GM21515 (cell line): Measurements from ENCODE around the gene RNF224.

ENCODE experiments used
- ATAC-seq: cut with Tn5 transposase; IDR thresholded peaks from one replicate; pipeline ENCODE4 v1.9.1; 2021; ENCODE audit not compliant: unreplicated experiment

The RNF224 gene

DNA sequence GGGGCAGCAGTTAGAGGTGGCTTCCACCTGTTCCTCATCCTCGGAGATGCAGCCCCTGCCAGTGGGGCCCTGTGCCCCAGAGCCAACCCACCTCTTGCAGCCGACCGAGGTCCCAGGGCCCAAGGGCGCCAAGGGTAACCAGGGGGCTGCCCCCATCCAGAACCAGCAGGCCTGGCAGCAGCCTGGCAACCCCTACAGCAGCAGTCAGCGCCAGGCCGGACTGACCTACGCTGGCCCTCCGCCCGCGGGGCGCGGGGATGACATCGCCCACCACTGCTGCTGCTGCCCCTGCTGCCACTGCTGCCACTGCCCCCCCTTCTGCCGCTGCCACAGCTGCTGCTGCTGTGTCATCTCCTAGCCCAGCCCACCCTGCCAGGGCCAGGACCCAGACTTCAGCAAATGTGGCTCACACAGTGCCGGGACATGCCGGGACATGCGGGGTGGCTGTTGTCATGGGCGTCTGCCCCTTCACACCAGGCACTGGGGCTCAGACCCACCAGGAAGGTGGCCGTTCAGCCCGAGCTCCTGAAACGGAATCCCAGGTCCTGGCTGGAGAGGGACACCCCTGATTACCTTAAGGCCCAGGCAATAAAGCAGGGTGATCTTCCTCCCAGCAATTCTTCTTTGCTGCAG lies 1.5 kb upstream of the RNF224 start:
- ATAC-seq = no peak

DNA sequence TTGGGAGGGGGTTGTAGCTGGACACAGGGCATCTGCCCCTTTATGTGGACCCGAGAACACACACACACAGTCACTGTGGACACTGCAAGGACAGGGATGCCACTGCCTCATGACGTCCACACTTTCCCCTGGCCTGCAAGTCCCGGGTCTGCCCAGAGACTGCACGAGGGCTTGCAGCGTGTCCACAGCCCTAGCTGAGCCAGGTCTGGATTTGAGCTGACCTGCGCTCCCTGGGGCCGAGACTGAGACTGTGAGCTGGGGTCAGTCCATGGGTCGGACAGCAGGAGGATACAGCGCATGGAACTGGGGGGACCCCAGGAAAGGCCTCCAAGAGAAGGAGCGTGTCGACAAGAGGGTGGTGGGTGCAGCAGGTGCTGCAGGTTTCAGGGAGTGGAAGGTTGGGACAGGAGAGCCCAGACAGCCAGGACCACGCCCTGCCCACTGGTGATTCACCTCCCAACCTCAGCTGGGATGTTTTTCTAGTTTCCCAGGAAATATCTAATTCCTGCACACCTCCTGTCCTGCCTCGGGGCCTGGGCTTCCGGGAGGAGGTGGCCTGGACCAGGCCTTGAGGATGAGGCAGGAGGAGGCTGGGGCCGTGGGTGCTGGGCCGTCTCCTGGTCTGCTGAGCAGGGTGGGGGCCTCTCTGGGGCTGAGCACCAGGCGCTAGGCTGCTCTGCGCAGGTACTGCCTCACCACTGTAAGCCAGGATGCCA lies 806 bp upstream of the RNF224 start:
- no peak for ATAC-seq

DNA sequence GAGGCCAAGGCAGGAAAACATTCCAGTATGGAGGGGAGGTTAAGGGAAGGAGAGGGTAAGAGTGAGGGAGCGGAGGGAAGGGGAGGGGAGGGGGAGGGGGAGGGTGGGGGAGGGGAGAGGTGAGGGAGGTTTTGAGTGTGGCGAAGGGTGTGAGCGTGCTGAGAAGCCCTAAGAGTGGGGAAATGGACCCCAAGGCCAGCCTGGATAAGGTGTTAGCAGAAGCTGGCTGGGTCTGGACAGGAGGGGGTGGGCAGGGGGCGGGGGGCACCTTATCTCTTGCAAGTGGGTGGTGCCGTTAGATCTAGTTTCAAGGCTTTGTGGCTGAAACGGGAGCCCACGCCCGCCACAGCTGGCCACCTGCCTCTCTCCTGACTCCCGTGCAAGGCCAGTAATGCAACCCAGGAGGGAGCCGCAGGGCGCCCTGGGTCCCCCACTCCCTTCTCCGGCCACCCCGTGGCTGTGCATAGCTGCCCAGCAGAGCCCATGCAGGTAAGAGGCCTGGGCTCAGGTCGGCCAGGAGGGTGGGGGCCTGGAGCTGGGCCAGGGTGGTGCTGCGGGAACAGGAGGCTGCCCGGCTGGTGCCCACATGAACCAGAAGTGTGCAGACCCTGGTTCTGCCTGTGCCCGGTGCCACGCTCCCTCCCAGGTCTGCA lies 677 bp downstream of the RNF224 start:
- no peak for ATAC-seq

DNA sequence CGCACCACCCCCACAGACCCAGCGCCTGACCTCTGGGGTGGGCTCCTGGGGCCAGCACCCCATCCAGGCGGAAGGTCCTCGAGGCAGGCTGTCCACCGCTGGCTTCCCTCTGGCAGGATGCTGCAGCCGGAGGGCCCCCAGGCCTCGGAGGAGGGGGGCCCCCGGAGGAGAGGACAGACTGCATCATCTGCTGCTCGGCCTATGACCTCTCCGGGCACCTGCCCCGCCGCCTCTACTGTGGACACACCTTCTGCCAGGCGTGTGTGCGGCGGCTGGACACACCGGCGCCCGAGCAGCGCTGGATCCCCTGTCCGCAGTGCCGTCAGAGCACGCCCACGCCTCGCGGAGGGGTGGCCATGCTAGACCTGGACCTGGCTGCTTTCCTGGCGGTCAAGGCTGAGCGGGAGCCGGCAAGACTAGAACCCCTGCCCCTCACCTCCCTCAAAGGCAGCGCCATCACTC lies 1.2 kb downstream of the RNF224 start:
- no peak for ATAC-seq

DNA sequence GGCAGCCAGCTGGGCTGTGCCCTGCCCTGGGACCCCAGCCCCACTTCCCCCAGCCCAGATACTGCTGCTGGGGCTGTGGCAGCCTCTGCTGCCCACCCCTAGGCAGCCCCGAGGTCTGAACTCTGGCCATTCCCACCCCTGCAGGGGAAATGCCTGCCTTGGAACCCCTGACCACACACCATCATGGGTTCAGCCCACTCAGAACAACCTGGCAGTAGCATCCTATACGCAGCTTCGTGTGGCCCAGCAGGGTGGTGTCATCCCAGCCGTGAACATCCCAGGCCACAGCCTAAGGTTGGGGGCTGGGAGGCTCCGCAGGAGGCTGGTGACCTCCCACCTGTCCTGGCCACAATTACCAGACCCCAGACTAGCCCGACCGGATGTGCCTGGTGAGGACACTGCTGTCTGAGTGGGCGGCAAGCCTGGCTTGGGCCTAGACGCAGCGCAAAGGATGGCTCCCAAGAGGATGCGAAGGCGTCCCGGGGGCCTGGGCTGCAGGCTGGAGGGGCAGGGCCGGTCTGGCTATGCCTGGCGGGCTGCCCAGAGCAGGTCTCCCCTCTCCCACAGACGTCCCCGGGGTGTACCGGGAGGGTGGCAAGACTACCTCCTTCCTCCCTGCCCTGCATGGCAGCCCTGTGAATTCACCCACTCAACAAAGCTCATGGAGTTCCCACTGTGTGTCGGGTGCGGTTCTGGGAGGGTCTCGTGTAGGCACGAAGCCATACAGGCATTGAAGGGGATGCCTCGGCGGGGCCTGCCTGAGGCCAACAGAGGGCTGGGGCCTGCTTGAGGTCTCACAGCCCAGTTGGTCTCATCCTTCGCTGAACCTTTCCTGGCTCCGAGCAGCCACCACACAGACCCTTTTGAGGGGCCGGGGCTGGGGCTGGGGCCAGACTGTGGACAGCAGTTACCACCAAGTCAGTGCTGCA lies 1.9 kb downstream of the RNF224 start:
- no peak for ATAC-seq

DNA sequence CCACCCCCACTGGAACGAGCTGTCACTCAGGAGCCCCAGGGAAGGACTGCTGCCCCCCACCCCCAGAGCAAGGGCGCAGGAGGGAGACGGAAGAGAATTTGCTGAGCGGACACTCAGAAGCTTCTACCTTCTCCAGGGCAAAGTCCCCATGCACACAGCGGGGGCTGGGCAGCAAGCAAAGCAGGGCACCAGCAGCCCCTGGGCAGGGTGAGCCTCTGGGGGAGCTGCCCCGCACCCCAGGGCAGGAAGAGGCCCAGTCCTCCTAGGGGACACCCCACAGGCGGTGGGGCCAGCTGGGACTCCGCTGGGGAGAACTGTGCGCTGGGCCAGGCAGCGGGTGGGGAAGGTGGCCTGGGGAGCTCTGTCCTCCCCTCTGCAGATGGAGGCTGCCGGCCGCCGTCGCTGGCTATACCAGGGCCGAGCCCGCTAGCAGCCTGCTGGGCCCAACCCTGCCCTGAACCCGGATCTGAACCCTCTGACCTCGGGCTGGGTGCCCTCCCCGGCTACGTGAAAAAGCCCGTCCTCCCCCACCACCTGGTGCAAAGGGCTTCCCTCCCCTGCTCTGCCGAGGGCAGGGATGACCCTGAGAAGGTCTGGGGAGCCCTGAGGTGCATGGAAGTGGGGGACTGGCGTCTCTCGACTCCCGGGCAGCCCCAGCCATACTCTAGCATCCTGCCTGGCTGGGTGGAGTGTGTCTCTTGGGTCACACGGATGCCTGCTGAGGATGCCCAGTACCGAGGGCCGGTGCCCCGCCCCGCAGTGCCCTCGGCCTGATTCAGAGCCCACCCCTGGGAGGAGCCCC lies 2.8 kb downstream of the RNF224 start:
- ATAC-seq = no peak

DNA sequence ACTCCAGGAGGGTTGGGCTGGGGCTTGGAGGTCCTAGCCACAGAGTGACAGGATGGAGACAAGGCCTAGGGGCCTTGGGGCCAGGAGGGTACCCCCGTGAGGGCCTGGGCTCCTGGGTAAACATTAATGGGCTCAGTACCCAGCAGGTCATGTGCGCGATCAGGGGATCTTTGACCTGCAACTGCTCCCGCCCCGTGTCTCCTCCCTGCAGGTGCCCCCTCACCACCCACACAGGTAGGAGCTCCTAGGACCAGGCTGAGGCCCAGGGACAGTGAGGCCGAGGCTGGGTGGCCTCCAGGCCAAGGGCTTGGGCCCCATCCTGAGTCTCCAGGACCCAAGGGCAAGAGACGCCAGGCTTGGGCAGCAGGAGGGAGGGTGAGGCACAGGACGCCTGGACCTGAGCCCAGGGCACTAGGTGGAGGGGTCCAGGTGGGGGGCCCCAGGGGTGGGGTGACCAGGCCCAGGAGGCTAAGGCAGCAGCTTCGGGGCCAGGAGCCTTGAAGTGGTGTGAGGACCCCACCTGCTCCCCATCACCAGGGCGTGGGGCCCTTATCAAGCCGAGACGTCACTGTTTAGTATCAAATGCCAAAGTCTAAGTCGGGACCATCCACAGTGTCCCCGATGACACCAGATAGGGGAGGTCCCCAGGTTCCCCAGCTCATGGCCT lies 3.5 kb downstream of the RNF224 start, which contains the start of gene SLC34A3:
Gene SLC34A3, plus strand, starts transcription at position 197 of the 667 bp plus-strand sequence. CDS start 802 bp downstream, outside the sequence.
- no peak for ATAC-seq

DNA sequence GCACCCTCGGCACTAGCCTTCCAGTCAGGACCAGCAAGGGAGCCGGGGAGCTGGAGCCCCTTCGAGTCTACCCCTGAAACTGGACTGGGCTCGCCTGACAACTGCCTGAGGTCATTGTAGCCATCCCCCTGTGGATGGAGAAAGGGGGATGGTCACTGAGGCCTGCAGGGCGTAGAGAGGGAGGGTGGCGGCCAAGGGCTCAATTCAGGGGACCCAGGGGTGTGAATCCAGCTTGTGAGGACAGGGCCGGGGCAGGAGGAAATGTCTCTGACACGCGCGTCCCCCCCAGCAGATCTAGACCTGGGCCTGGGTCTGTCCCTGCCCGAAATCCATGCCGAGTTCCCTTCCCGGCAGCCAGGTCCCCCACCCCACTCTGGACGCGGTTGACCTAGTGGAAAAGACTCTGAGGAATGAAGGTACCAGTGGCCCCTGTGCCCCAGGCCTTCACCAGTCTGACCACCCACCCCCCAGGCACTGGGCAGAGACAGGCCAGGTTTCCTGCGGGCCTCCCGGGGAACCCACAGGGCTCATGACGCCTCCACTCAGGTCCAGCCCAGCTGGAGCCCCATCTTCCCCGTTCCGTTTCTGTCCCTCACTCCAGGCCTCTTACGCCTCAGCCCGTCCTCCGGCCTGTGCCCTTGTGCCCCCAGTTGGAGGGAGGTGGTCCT lies 4.2 kb downstream of the RNF224 start:
- ATAC-seq = no peak

DNA sequence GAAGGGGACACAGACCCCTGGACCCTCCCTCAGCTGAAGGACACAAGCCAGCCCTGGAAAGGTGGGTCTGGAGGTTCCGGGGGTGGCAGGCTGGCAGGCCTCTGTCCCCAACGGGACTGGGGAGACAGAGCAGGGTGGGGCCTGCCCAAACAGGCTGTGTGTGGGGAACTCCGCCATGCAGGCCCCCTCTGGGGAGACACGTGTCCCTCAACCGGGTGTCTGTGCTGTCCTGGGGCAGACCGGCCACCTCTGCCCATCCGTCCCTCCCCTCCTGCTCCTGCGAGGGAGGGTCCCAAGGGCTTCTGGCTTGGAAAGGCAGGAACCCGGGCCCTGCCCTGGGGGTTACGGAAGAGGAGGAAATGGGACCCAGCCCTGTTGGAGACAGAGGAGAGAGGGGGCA lies 4.8 kb downstream of the RNF224 start:
- ATAC-seq = no peak

DNA sequence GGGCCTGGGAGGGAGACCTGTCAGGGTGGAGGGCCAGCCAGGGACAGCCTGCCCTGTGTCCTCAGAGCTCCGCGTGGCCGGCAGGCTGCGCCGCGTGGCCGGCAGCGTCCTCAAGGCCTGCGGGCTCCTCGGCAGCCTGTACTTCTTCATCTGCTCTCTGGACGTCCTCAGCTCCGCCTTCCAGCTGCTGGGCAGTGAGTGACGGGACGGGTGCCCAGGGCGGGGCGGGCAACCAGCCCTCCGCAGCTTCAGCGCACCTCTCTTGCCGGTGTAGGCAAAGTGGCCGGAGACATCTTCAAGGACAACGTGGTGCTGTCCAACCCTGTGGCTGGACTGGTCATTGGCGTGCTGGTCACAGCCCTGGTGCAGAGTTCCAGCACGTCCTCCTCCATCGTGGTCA lies 5.2 kb downstream of the RNF224 start:
- no peak for ATAC-seq

DNA sequence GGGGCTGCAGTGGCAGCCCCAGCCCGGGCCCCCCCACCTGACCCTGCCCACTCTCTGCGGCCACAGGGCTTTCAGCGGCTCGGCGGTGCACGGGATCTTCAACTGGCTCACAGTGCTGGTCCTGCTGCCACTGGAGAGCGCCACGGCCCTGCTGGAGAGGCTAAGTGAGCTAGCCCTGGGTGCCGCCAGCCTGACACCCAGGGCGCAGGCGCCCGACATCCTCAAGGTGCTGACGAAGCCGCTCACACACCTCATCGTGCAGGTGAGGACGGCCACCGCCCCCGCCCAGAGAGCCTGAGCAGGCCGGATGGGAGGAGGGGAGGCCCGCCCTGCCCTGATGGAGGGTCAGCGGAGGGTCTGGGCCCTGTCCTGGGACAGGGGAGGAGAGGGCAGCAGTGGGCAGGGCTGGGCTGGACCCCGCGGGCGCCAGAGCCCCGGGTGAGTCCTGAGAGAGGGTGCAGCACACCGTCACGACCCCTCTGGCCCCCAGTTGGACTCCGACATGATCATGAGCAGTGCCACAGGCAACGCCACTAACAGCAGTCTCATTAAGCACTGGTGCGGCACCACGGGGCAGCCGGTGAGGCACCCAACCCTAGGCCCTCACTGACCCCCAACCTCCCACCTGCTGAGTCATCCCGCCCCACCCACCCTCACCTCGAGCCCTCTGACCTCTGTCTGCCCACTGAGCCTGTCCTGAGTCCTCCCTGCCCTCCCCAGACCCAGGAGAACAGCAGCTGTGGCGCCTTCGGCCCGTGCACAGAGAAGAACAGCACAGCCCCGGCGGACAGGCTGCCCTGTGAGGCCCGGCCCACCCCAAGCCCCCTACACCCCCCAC lies 6.1 kb downstream of the RNF224 start:
- no peak for ATAC-seq

DNA sequence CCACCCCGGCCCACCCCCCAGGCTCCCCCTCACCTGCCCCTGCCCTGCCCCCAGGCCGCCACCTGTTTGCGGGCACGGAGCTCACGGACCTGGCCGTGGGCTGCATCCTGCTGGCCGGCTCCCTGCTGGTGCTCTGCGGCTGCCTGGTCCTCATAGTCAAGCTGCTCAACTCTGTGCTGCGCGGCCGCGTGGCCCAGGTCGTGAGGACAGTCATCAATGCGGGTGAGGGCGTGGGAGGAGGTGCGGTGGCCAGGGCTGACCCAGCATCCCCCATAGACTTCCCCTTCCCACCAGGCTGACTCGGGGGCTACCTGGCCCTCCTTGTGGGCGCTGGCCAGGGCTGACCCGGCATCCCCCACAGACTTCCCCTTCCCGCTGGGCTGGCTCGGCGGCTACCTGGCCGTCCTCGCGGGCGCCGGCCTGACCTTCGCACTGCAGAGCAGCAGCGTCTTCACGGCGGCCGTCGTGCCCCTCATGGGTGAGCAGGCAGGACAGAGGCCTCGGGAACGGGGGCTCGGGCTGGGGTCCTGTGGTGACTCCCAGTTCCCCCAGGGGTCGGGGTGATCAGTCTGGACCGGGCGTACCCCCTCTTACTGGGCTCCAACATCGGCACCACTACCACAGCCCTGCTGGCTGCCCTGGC lies 6.9 kb downstream of the RNF224 start:
- ATAC-seq = no peak

DNA sequence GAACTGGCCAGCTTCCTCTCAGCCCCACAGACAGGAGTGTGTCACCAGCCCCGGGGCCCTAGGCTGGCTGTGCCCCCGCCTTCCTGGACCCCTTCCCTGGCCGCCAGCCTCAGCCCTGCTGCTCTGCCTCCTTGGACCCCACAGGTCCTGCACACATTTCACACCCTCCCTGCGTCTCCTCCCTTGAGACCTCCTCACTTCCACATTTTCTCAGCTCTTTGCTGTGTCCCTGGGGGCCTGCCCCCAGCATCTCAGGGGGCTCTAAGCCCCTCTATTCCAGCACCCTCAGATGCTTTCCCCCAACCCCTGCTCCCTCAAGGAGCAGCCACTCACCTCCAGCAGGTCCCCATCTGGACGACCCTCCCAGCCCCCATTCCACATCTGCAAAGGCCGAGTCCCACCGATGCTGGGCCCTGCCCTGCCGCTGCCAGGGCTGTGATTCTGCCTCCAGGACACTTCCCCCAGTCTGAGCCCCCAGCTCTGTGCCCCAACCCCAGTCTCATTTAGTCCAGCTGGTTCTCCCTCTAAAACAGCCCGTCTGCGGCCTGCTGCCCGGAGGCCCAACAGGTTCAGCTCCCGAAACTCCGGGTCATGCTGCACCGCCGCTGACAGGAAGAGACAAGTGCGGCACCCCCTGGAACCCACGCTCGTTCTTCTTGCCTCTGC lies 7.6 kb downstream of the RNF224 start:
- no peak for ATAC-seq

DNA sequence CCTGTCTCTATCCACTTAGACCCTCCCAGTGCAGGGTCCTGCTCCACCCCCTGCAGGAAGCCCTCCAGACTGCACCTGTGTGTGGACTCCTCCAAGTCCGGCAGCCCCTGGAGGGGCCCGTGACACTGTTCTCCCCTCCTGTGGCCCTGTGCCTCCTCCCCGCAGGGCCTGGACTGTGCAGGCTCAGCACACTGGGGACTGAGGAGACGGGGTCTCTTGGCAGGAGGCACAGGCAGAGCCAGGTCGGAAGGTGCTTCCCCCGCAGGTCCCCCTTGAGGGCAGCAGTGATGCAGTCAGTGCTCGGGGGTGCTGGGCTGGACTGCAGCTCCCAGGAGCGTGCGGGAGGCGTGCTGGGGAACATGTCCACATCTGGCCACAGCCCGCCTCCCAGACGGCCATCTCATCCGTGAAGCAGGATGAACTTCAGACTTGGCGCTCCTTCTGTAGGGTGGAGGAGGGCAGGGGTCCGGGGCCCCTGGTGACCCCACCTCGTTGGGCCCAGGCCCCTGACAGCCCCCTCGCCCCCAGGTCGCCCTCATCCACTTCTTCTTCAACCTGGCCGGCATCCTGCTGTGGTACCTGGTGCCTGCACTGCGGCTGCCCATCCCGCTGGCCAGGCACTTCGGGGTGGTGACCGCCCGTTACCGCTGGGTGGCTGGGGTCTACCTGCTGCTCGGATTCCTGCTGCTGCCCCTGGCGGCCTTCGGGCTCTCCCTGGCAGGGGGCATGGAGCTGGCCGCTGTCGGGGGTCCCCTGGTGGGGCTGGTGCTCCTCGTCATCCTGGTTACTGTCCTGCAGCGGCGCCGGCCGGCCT lies 8.3 kb downstream of the RNF224 start:
- no peak for ATAC-seq

DNA sequence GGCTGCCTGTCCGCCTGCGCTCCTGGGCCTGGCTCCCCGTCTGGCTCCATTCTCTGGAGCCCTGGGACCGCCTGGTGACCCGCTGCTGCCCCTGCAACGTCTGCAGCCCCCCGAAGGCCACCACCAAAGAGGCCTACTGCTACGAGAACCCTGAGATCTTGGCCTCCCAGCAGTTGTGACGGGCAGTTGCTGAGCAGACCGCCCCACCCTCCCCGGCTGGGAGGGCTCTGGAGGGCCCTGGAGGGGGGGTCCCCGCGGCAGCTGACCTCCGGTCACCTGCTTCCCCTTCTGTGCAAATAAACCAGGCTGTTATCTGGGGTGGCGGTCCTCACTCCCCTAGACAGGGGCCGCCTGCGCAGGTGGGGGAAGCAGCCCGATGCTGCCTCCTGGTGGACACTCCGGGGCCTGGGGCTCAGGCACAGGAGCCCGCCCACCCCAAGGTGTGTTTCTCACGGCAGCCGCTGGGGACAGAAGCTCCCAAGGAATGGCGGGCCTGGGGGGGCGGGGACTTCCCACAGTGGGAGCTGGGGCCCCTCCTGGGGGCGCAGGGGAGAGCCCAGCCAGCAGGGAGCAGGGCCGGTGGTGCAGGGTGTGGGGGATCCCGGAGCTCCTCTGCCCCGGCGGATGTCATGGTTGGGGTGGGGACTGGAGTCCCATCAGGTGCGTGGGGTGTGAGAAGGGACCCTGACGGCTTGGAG lies 9.1 kb downstream of the RNF224 start:
- no peak for ATAC-seq

DNA sequence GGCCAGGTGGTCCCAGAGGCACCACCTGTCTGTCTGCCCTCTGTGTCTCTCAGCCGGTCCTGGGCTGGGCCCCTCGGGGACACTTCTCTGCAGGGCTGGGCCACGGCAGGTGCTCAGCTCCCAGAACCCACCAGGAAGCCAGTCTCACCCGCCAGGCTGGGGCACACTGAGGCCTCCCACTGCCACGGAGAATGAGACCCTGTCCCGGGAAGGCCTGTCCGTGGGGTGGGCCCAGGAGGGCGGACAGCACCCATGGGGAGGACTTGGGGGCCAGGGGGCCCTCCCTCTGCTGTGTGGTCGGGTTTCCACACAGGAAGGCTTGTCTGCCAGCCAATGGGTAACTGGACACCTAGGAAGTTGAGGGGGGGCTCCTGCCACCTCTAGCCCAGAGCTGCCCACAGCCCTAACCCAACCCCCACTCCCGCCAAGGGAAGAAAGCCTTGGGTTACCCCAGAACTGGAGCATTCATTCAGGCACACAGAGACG lies 9.7 kb downstream of the RNF224 start:
- ATAC-seq = no peak
